ENCODE measurements around the gene GRXCR1. TPM values are rescaled to one million over a fixed set of nuclear protein-coding genes. Genes with fewer than 3 reads are reported as not detected.

The GRXCR1 gene
- total RNA-seq, 4 donors from 2014 or later: not detected

DNA sequence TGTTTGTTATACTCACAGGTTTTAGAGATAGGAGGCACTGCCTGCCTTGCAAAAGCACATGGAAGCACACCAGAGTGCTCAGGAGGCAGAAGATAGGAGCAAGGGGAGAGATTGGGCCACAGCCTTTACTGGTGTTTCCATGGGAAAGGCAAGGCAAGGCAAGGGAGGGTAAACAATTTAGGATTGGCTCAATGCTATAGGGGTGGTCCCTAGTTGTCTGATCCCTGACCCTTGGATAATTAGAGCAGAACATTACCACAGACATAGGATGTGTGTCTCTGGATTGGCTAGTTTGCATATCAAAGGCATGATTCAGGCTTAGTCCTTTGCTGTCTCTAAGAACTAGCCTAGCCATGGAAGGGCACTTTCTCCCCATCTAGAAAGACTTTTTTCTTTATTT, 36.1 kb downstream of the GRXCR1 start:
- Histone ChIP-seq H3K36me3 (no peaks in the 10 kb centered on the region), H3K9me3 (no peaks in the 10 kb centered on the region), H3K27me3 (no peaks in the 10 kb centered on the region), H3K4me3 (no peak overlapping the region), H3K4me1 (no peaks in the 10 kb centered on the region), H3K27ac (replicated peaks in 1 of 4) (no peak overlapping the region)
- TF ChIP-seq EP300 (IDR thresholded peaks at IDR 0.05) (no peak), POLR2A (IDR thresholded peaks at IDR 0.05; ENCODE audit: low read depth) (no peak), POLR2AphosphoS5 (IDR thresholded peaks at IDR 0.05) (no peak)
- TF ChIP-seq, protein P1, sequence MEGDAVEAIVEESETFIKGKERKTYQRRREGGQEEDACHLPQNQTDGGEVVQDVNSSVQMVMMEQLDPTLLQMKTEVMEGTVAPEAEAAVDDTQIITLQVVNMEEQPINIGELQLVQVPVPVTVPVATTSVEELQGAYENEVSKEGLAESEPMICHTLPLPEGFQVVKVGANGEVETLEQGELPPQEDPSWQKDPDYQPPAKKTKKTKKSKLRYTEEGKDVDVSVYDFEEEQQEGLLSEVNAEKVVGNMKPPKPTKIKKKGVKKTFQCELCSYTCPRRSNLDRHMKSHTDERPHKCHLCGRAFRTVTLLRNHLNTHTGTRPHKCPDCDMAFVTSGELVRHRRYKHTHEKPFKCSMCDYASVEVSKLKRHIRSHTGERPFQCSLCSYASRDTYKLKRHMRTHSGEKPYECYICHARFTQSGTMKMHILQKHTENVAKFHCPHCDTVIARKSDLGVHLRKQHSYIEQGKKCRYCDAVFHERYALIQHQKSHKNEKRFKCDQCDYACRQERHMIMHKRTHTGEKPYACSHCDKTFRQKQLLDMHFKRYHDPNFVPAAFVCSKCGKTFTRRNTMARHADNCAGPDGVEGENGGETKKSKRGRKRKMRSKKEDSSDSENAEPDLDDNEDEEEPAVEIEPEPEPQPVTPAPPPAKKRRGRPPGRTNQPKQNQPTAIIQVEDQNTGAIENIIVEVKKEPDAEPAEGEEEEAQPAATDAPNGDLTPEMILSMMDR (IDR thresholded peaks at IDR 0.05): no peak
- no peak for DNase-seq (ENCODE audit: extremely low spot score)
- intact Hi-C loops (cut with DNase I): no loop called here

DNA sequence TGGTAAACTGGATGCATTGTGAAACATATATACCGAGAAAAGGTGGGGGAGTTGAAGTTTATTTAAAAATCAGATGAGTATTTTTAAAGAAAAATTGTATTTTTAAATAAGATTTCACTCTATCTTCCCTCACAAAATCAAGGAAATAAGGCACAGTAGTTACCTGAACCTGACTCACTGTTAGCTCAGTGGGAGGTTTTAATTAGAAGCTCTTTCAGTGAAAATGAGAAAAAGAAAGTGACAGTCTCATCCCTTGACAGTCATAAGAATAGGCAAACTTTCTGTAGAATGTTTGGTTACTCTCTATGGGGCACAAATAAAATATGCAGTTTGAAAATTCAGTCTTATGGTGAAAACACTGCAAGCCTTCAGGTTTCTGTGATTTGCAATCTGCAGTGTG, 49.7 kb downstream of the GRXCR1 start:
- TF ChIP-seq, protein P1 (IDR thresholded peaks at IDR 0.05): no peak
- TF ChIP-seq EP300 (IDR thresholded peaks at IDR 0.05) (no peak), POLR2A (IDR thresholded peaks at IDR 0.05; ENCODE audit: low read depth) (no peak), POLR2AphosphoS5 (IDR thresholded peaks at IDR 0.05) (no peak)
- intact Hi-C loops (cut with DNase I): no loop called here
- no peak for DNase-seq (ENCODE audit: extremely low spot score)
- no peaks in the 10 kb centered on the region for H3K4me1 ChIP-seq
- H3K27me3 ChIP-seq: no peaks in the 10 kb centered on the region
- H3K27ac ChIP-seq (replicated peaks in 1 of 4): no peak overlapping the region
- H3K36me3 ChIP-seq: no peaks in the 10 kb centered on the region
- no peak overlapping the region for H3K4me3 ChIP-seq
- no peaks in the 10 kb centered on the region for H3K9me3 ChIP-seq
- 74% methylated on average over 1 of the region's 1 CpG for WGBS

DNA sequence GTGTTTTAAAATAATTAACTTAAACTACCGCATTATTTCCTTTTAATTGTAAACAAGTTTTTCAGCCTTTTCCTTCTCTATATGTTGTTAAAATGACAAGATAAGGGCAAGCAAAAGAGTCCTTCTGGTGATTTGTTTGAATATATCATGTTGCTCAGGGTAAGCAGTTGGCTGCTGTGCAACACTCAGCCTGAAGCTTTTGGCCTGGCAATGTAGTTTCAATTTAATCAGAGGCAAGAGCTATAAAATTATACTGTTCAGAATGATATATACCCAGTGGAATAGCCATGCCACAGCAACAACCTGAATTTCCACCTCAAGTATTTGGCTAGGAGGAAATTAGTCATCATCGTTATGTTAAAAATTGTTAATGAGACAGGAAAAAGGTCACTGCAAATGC, 53.4 kb downstream of the GRXCR1 start:
- DNase-seq (ENCODE audit: extremely low spot score): no peak
- WGBS: 92% methylated on average over 2 of the region's 2 CpGs
- TF ChIP-seq, protein P1 (IDR thresholded peaks at IDR 0.05): no peak
- no peak for TF ChIP-seq POLR2A (IDR thresholded peaks at IDR 0.05; ENCODE audit: low read depth)
- TF ChIP-seq POLR2AphosphoS5 (IDR thresholded peaks at IDR 0.05): no peak
- TF ChIP-seq EP300 (IDR thresholded peaks at IDR 0.05): no peak
- intact Hi-C loops (cut with DNase I): no loop called here
- no peaks in the 10 kb centered on the region for H3K9me3 ChIP-seq
- no peaks in the 10 kb centered on the region for H3K27me3 ChIP-seq
- H3K27ac ChIP-seq (replicated peaks in 1 of 4): no peak overlapping the region
- no peaks in the 10 kb centered on the region for H3K4me1 ChIP-seq
- no peaks in the 10 kb centered on the region for H3K36me3 ChIP-seq
- no peak overlapping the region for H3K4me3 ChIP-seq

GRCh38 chr4:42953321-42953720, 60.8 kb downstream of the GRXCR1 start:
- Histone ChIP-seq H3K27ac (replicated peaks in 1 of 4) (no peak overlapping the region), H3K9me3 (no peaks in the 10 kb centered on the region), H3K4me1 (no peaks in the 10 kb centered on the region), H3K4me3 (no peak overlapping the region), H3K36me3 (no peaks in the 10 kb centered on the region), H3K27me3 (no peaks in the 10 kb centered on the region)
- intact Hi-C loops (cut with DNase I): no loop called here
- no peak for DNase-seq (ENCODE audit: extremely low spot score)
- no peak for TF ChIP-seq POLR2AphosphoS5 (IDR thresholded peaks at IDR 0.05)
- TF ChIP-seq, protein P1 (IDR thresholded peaks at IDR 0.05): no peak
- TF ChIP-seq EP300 (IDR thresholded peaks at IDR 0.05): no peak
- TF ChIP-seq POLR2A (IDR thresholded peaks at IDR 0.05; ENCODE audit: low read depth): no peak
- WGBS: 63% methylated on average over 1 of the region's 1 CpG

DNA sequence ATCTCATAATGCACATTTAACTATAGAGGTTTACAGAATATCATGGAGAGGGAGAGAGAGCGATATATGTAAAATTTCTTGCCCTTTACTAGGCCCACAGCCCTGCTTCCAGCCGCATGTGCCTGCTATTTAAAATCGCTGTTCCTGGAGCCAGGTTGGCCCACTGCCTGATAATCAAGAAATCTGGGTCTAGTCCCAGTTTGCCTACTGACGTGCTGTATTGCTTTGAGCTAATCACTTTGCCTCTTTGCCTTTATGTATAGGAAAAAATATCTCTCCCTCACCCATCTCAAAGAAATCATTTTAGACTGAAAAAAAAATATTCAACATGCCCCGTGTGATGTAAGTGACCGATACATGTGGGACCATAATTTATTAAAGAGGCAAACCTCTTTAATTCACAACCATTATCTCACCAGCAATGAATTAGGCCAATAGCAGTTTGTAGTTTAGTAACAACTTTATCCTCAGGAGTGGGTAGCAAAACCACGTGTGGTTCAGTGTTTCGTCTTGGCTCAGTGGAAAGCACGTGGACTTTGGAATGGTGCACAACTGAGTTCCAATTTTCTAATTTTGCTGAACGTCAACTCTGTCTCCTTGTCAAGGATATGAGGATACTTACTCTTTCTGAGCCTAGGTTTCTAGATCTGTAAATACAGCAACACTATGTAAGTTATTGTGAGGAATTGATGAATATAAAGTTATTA, 62.6 kb downstream of the GRXCR1 start:
- 65% methylated on average over 10 of the region's 10 CpGs for WGBS
- H3K27me3 ChIP-seq: no peaks in the 10 kb centered on the region
- no peaks in the 10 kb centered on the region for H3K4me1 ChIP-seq
- H3K4me3 ChIP-seq: no peak overlapping the region
- no peak overlapping the region for H3K27ac ChIP-seq (replicated peaks in 1 of 4)
- DNase-seq (ENCODE audit: extremely low spot score): no peak
- TF ChIP-seq POLR2AphosphoS5 (IDR thresholded peaks at IDR 0.05) (no peak), POLR2A (IDR thresholded peaks at IDR 0.05; ENCODE audit: low read depth) (no peak)
- TF ChIP-seq, protein P1 (IDR thresholded peaks at IDR 0.05): no peak
- intact Hi-C loops (cut with DNase I): no loop called here
- no peaks in the 10 kb centered on the region for H3K9me3 ChIP-seq
- no peaks in the 10 kb centered on the region for H3K36me3 ChIP-seq
